Spleen (tissue), 11 donors: Measurements from ENCODE around the gene TTC12. TPM values are rescaled to one million over a fixed set of nuclear protein-coding genes. Genes with fewer than 3 reads are reported as not detected.

Experiments
- DNase-seq: peaks from one replicate; pipeline ENCODE4 v3.0.0-alpha.2; 2020
- H3K27ac ChIP-seq, 8 donors: fragments of 200-600 bp; sonication (generic) in 7 of 8; 1 replicate in 4 of 8; 2 replicates in 4 of 8; pipeline versions ENCODE4 v1.5.0 to v1.8.0; 2016 to 2021; ENCODE audit warnings: inconsistent platforms in 4 of 8, mild to moderate bottlenecking in 4 of 8, moderate library complexity in 1 of 8
- H3K27me3 ChIP-seq, 7 donors: fragments of 200-600 bp; sonication (generic) in 6 of 7; replicated peaks in 1 of 7; 1 replicate in 4 of 7; 2 replicates in 3 of 7; pipeline versions ENCODE4 v1.5.0 to v1.8.0; 2016 to 2021; ENCODE audit warnings: inconsistent platforms in 3 of 7, mild to moderate bottlenecking in 1 of 7
- H3K36me3 ChIP-seq, 6 donors: fragments of 200-600 bp; sonication (generic) in 5 of 6; 1 replicate in 4 of 6; 2 replicates in 2 of 6; pipeline versions ENCODE4 v1.5.0 to v1.8.0; 2016 to 2021; ENCODE audit warnings: inconsistent platforms in 2 of 6
- H3K4me1 ChIP-seq, 6 donors: fragments of 200-600 bp; sonication (generic) in 5 of 6; 1 replicate in 3 of 6; 2 replicates in 3 of 6; pipeline versions ENCODE4 v1.5.0 to v1.8.0; 2016 to 2021; ENCODE audit warnings: inconsistent platforms in 3 of 6
- H3K4me3 ChIP-seq, 8 donors: fragments of 200-600 bp; sonication (generic) in 7 of 8; 1 replicate in 4 of 8; 2 replicates in 4 of 8; pipeline versions ENCODE4 v1.5.0 to v1.8.0; 2016 to 2021; ENCODE audit warnings: inconsistent platforms in 4 of 8, mild to moderate bottlenecking in 4 of 8, moderate library complexity in 2 of 8
- H3K9me3 ChIP-seq, 8 donors: fragments of 200-600 bp; sonication (generic) in 7 of 8; 1 replicate in 4 of 8; 2 replicates in 4 of 8; pipeline versions ENCODE4 v1.5.0 to v1.8.0; 2016 to 2021; ENCODE audit warnings: inconsistent platforms in 4 of 8
- CTCF ChIP-seq, 11 experiments: fragments of 200-600 bp in 7 of 11; fragments of 450-650 bp in 4 of 11; sonication (generic) in 4 of 11; IDR thresholded peaks in 8 of 11; conservative IDR thresholded peaks in 3 of 11; 1 replicate in 7 of 11; 2 replicates in 4 of 11; pipeline versions ENCODE4 v1.4.0 to v1.8.0; 2016 to 2021; ENCODE audit warnings: antibody characterized with exemption in 11 of 11, inconsistent platforms in 4 of 11, mild to moderate bottlenecking in 1 of 11
- POLR2A ChIP-seq, 3 donors: fragments of 450-650 bp; IDR thresholded peaks; one replicate each; pipeline ENCODE4 v1.5.1; 2017; ENCODE audit warnings: antibody characterized with exemption in 3 of 3, mild to moderate bottlenecking in 1 of 3
- POLR2AphosphoS5 ChIP-seq, 3 donors: sonication (generic); formaldehyde crosslinking; IDR thresholded peaks; one replicate each; pipeline ENCODE4 v1.5.1; 2017; ENCODE audit warnings: antibody characterized with exemption in 3 of 3
- WGBS, 5 donors: extraction: QIAGEN DNeasy Blood & Tissue Kit in 3 of 5; methylation state at CpG; one replicate each; pipeline versions ENCODE4 v1.1.5 to v1.1.7; 2013 to 2018; 5-methylcytosine and 5-hydroxymethylcytosine counted together
- intact Hi-C: fragments of 100-400 bp; cut with DNase I; formaldehyde crosslinking; loops from one replicate; pipeline ENCODE4 v1.15.0; 2023; ENCODE audit warnings: low total_unique reads
- polyA plus RNA-seq, 3 donors: library from polyadenylated mRNA; stranded (reverse); fragments of 200-250 nt; gene quantifications; one replicate each; pipeline ENCODE4 v1.2.1, GENCODE V29; 2013
- total RNA-seq, 7 donors: library from RNA; depleted of rRNA in 3 of 7; stranded (reverse); fragments of >200 nt in 3 of 7; fragmentation: NEBNext Ultra II Directional in 4 of 7; extraction: Animal tissue kit (Norgen Biotek cat#: 25700) in 4 of 7; gene quantifications; one replicate each; pipeline versions ENCODE4 v1.1.0 to v1.2.1, GENCODE V29; 2016 to 2021
- donor health status: healthy with polysubstance abuse.
- donor health status: DM: no; HTN: no; CAD: no; lungs with moderate emphysema.
- donor health status: DM: no; HTN: no; CAD: no.
- donor health status: Bipolar disorder and iron deficiency.
- donor health status: healthy.
- donor health status: DM: no; HTN: no; CAD: no.
- donor health status: DM: yes; HTN: yes; CAD: no.

The TTC12 gene
- total and polyA plus RNA-seq, 10 donors: 4.2 to 29.8 (median 14.4) TPM

- intact Hi-C loops: no loop called here
- no peak for DNase-seq
- TF ChIP-seq POLR2AphosphoS5 (IDR thresholded peaks at IDR 0.05) (no peak), POLR2A (IDR thresholded peaks at IDR 0.05) (no peak), CTCF (IDR thresholded peaks at IDR 0.05 in 8 of 11, conservative IDR thresholded peaks at IDR 0.05 in 3 of 11) (no peak)
- peaks cover 0 to 7% (median 0%) of the 10 kb centered on the region in 6 donors for H3K4me1 ChIP-seq
- no peak overlapping the region for H3K27ac ChIP-seq
- no peaks in the 10 kb centered on the region for H3K9me3 ChIP-seq
- peaks cover 0 to 36% (median 16%) of the 10 kb centered on the region in 7 donors for H3K27me3 ChIP-seq
- no peak overlapping the region for H3K4me3 ChIP-seq
- H3K36me3 ChIP-seq: no peaks in the 10 kb centered on the region
- WGBS, 5 donors: 79 to 96% (median 90%) methylated on average over 3 of the region's 3 CpGs
Observed at GRCh38 chr11:113385749-113386148, 71.4 kb downstream of the TTC12 start.

- Histone ChIP-seq H3K4me3 (no peak overlapping the region), H3K9me3 (no peaks in the 10 kb centered on the region), H3K27ac (no peak overlapping the region), H3K27me3 (peaks cover 0 to 36% (median 16%) of the 10 kb centered on the region in 7 donors), H3K4me1 (peaks cover 0 to 7% (median 0%) of the 10 kb centered on the region in 6 donors), H3K36me3 (no peaks in the 10 kb centered on the region)
- intact Hi-C loops: no loop called here
- no peak for TF ChIP-seq CTCF (IDR thresholded peaks at IDR 0.05 in 8 of 11, conservative IDR thresholded peaks at IDR 0.05 in 3 of 11)
- no peak for TF ChIP-seq POLR2A (IDR thresholded peaks at IDR 0.05)
- TF ChIP-seq POLR2AphosphoS5 (IDR thresholded peaks at IDR 0.05): no peak
- peak; percentile 51 for DNase-seq
- WGBS, 5 donors: 74 to 91% (median 85%) methylated on average over 5 to 6 of the region's 6 CpGs
Observed at GRCh38 chr11:113386866-113387265, 72.5 kb downstream of the TTC12 start.

- Histone ChIP-seq H3K36me3 (no peaks in the 10 kb centered on the region), H3K9me3 (no peaks in the 10 kb centered on the region), H3K27me3 (peaks cover 0 to 36% (median 16%) of the 10 kb centered on the region in 7 donors), H3K4me3 (peak within 1 kb of the TSS in 1 of 8 donors; percentile 13), H3K27ac (no peak within 1 kb of the TSS), H3K4me1 (peaks cover 0 to 7% (median 0%) of the 10 kb centered on the region in 6 donors)
- TF ChIP-seq POLR2AphosphoS5 (IDR thresholded peaks at IDR 0.05) (peak in 1 of 3 donors; percentile 39), POLR2A (IDR thresholded peaks at IDR 0.05) (no peak), CTCF (IDR thresholded peaks at IDR 0.05 in 8 of 11, conservative IDR thresholded peaks at IDR 0.05 in 3 of 11) (peak in 1 of 11 experiments; percentile 27)
- intact Hi-C loops: no loop called here
- DNase-seq: peak; percentile 64
- 15 to 39% (median 18%) methylated on average over 18 to 46 of the region's 46 CpGs for WGBS, 5 donors
Observed at GRCh38 chr11:113387605-113388211, 73.3 kb downstream of the TTC12 start, which contains the start of gene ANKK1. Gene ANKK1 (plus strand): TSS chr11:113387779. CDS start chr11:113387885, 106 bp downstream.

GRCh38 chr11:113389272-113389671 lies 74.9 kb downstream of the TTC12 start:
- Histone ChIP-seq H3K9me3 (no peaks in the 10 kb centered on the region), H3K36me3 (no peaks in the 10 kb centered on the region), H3K27ac (no peak overlapping the region), H3K27me3 (peaks cover 0 to 36% (median 16%) of the 10 kb centered on the region in 7 donors), H3K4me1 (peaks cover 0 to 7% (median 0%) of the 10 kb centered on the region in 6 donors), H3K4me3 (no peak overlapping the region)
- TF ChIP-seq CTCF (IDR thresholded peaks at IDR 0.05 in 8 of 11, conservative IDR thresholded peaks at IDR 0.05 in 3 of 11) (no peak), POLR2A (IDR thresholded peaks at IDR 0.05) (no peak), POLR2AphosphoS5 (IDR thresholded peaks at IDR 0.05) (no peak)
- 47 to 62% (median 56%) methylated on average over 3 of the region's 3 CpGs for WGBS, 5 donors
- intact Hi-C loops: no loop called here
- no peak for DNase-seq
